MM.1S (cell line): Measurements from ENCODE around the gene RAB20.

Experiments
- CTCF ChIP-seq: fragments of 300-600 bp; sonication (generic); IDR thresholded peaks from 2 replicates; pipeline ENCODE4 v1.5.1; 2016; ENCODE audit warnings: antibody characterized with exemption, low read length, mixed read lengths
- EZH2phosphoT487 ChIP-seq: fragments of 300-600 bp; sonication (generic); IDR thresholded peaks from 2 replicates; pipeline ENCODE4 v1.6.1; 2018; ENCODE audit warnings: antibody characterized with exemption, low read length

DNA sequence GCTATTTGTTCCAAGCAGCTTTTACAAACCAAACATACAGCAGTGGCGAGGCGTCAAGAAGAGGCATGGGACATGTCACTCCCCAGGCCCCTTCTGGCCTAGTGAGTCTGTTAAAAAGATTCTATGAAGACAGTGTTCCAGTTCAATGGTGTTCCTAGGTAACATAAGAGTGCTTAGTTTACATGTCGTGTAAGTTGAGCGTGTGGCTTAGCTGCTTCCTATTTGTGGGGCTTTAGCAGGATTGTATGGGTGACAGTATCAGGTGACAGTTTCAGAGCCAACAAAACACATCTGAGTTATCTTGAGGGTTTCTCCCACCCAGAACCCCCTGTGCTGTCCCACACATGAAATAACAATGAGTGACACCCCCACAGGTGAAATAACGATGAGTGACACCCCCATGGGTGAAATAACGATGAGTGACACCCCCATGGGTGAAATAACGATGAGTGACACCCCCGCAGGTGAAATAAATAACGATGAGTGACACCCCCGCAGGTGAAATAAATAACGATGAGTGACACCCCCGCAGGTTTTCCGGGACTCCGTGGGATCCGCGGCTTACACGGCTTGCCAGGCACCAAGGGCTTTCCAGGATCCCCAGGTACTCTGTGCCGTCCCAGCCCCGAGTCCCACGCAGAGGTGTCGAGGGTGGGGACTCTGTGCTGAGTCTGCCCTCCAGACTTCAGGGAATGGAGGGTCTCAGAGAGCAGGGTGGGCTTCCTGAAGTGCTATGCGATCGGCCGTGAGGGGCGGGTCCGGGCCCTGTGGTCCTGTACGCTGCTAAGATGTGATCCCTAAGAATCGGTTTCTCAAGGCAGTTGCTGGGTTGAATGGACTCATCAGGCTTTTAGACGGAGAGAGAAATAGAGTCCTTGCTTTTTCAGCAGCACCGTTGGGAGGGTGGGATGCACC lies 68.6 kb downstream of the RAB20 start:
- TF ChIP-seq CTCF (no peak), EZH2phosphoT487 (no peak)
